NCI-H345 (cell line): Measurements from ENCODE around the gene INAVA.
"Not testable (repeated sequence)": the region's sequence is repeated elsewhere in the genome, so short reads cannot be mapped to it uniquely, and the experiment has no call there.

Experiments
- DNase-seq: peaks from one replicate; lab custom pipeline; 2025; lab: John Stamatoyannopoulos, UW

INAVA gene

DNA sequence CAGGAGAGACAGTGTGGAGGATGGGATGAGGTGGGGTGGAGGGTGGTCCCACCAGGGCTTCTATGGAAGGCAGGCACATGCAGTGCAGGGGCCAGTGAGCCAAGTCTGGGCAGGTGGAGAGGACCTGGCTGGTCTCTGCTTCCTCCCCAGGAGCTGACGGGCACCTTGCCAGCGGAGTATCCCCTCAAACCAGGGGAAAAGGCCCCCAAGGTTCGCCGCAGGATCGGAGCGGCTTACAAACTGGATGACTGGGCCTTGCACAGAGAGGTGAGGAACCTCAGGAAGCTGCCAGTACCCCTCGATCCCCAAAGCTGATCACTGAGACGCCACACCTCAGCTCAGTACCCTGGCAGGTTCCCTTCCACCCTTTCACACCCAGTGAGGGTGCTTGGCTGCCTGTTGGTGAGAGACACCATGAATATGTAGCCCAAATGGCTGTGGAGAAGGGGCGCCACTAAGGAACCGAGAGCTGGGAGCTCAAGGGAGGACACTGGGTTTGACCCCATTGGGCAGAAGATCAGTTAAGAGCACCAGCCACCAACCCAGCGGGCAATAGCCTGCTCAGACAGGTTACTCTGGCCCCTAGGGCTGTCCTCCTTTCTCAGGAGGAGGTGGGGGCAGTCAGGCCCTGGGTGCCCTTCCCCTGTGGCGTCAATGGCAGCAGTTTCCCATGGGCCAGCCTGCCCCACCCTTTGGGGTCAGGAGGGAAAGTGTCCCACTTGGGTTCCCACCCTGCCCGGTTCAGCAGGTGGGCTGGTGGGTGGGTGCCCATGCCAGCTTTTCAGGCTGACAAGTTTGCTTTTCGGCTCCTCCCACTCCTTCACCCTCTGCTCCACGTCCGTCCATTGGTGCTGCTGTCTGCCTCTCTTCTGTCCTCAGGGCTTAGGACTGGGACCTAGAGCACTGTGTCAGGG lies 5.5 kb downstream of the INAVA start:
- DNase-seq: no peak

DNA sequence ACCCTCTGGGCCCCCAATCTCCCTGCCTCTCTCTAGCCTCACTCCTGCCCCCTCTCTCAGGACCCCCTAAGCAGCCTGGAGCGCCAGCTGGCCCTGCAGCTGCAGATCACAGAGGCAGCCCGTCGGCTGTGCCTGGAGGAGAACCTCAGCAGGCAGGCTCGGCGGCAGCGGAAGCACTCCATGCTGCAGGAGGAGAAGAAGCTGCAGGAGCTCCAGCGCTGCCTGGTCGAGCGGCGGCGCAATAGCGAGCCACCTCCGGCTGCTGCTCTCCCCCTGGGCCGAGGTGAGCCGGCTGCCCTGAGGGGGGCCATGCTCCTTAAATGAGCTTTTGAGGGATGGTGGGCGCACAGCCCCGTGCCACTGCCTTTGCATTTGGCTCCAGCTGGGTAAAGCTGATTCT lies 6.2 kb downstream of the INAVA start:
- DNase-seq: no peak

DNA sequence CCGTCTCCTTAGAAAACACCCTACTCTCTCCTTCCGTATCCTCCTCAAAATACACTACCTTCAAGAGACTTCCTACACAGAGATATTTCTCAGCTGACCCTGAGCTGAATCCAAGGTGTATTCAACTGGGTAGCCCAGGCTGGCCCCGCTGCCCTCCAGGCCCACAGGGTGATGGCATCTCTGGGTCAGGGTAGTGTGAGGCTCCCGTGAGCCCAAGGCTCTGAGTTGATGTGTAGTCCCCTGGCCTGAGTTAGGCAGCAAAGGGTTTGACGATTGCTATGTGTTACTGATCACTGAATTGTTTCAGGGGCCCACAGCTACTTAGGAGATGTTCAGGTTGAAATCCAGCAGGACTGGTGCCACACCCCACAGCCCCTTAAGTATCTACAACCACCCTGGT lies 6.7 kb downstream of the INAVA start:
- DNase-seq: no peak

DNA sequence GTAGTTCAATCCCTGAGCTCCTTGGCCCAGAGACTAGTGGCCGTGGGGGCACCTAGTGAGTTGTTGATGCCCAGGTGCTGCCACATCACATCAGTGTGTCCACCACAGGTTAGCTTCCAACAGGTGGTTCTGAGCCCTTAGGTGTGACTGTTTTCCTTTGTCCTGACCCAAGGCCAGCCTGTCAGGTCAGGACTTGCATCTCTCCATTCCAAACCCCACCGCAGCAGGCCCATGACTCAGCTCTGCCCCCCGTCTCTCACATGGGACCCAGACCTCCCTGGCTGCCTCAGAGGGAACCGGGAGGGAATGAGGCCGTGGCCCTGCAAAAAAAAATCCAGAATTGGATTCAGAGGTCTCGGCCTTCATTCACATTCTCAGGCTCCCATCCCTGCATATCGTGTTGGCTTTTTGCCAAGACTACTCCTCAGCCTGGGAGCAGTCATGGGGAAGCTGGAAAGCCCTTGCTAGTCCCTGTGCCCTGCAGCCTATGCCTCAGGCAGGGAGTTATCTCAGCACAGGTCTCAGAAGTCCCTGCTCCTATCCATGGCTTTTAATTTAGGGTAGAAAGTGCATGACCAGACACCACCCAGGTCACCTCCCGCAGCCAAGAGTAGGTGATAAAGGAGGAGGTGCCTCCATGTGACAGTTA lies 7.2 kb downstream of the INAVA start:
- peak; percentile 11 for DNase-seq

DNA sequence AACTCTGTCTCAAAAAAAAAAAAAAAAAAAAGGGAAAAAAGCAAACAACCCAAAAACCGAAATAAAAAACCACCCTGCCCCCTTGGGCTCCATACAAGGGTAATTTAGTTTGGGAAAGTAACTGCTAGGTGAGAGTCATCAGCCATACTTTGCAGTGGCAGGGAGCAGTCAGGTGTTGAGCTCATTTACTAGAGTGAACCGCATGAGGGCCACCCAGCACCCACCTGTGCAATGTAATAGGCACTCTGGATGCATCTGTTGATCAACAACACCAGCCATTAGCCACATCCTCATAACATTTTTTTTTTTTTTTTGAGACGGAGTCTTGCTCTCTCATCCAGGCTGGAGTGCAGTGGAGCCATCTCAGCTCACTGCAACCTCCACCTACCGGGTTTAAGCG lies 9.1 kb downstream of the INAVA start:
- DNase-seq: no peak

DNA sequence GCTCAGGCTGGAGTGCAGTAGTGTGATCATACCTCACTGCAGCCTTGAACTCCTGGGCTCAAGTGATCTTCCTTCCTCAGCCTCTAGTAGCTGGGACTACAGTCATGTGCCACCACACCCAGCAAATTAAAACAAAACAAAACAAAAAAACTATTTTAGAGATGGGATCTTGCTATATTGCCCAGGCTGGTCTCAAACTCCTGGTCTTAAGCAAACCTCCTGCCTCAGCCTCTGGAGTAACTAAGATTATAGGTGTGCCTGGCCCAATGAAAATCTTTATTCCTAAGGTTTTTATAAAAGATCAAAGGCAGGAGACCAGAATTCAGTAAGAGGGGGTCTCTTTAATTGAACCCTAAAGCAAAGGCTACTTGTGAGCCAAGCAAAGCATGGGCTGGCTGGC lies 10.1 kb downstream of the INAVA start:
- DNase-seq: no peak

DNA sequence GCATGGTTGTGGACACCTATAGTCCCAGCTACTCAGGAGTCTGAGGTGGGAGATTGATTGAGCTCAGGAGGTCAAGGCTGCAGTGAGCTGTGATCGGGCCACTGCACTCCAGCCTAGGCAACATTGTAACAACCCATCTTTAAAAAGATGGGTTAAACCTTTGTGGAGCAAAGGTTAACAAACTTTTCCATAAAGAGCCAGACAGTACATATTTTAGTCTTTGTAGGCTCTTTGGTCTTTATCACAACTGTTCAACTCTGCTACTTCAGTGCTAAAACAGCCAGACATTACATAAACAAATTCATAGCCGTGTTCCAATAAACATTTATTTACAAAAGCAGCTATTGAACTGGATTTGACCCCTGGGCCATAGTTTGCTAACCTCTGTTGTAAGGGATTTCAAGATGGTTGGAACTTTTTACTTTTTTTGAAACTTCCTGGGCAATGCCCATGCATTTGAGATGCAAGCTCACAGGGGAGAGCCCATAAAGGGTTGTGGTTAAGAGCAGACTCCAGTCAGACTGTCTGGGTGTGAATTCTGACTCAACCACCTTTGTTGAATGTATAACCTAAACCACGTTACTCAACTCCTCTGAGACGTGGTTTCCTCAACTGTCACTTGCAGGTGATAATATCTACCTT lies 10.8 kb downstream of the INAVA start:
- DNase-seq: no peak

DNA sequence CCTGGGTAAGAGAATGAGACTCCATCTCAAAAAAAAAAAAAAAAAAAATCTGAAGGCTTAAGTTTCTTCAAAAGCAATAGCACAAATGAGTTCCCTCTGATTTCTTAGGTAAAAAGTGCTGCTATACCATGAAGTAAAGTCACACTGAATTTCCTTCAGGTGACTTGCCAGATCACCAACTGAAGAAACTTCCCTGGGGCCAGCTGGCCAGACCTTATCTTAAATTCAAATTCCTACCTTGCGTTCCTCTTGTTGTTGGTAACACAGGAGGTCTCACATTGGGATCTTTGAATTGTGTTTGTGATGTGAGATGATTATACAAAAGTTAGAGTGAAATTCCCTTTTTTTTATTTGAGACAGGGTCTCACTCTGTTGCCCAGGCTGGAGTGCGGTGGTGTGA lies 11.8 kb downstream of the INAVA start:
- no peak for DNase-seq

DNA sequence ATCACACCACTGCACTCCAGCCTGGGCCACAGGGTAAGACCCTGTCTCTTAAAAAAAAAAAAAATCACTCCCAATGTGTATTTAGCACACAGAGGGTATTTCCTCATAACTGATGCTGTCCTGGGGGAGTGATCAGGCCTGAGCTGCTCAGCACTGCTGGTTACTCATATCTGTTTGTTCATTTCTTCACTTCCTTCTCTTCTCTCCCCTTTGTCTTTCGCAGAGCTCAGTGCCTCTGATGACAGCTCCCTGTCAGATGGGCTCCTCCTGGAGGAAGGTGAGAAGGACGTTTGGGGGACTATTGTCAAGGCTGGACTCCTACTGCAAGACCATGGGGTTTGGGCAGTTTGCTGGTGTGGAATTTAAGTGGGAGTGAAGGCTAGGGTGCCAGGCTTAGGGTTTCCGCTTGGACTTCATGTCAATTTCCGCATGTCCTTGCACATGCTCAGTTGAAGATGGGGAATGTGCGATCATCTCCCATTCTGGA lies 13.0 kb downstream of the INAVA start:
- no peak for DNase-seq

DNA sequence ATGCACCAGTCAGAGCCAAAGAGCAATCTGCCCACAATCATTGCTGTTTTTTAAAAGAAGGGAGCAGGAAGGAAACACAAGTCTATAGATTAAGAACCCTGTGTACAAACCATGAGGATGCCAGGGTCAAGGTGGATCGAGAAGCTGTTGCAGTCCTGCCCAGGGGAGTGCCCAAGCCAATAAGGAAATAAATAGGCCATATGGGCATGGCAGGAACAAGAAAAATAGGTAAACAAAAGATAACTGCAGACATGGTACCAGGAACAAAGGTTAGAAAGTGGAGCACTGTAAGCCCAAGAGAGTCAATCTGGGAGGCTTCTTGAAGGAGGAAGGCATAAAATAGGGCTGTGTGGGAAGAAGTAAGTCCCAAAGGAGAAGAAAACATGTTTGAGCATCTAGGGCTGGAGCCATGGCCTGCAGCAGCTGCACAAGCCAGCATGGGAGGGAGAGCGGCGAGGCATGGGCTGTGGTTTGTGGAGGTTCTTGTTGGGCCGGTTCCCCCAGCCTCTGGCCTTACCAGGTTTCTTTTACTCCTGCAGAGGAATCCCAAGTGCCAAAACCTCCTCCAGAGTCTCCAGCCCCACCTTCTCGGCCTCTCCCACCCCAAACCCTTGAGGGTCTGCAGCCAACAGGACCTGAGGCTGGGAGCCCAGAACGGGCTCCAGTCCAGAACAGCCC lies 13.6 kb downstream of the INAVA start:
- no peak for DNase-seq

DNA sequence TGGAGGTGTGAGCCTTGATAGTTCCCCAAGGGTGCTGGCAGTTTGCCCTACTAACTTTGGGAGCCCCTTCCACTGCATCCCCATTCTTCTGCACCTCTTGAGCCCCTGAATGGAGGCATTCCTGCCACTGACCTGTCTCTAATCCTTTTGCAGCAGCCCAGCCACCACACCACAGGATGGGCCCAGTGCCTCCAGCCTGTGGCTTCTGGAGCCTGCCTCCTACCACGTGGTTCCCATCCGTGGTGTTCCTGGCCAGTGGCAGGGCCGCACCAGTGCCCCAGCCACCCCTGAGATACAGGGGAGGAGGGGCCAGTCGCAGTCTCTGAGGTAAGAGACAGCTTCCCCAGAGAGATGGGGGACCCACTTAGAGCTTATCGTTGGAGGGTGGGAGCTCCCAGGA lies 14.4 kb downstream of the INAVA start:
- DNase-seq: no peak

DNA sequence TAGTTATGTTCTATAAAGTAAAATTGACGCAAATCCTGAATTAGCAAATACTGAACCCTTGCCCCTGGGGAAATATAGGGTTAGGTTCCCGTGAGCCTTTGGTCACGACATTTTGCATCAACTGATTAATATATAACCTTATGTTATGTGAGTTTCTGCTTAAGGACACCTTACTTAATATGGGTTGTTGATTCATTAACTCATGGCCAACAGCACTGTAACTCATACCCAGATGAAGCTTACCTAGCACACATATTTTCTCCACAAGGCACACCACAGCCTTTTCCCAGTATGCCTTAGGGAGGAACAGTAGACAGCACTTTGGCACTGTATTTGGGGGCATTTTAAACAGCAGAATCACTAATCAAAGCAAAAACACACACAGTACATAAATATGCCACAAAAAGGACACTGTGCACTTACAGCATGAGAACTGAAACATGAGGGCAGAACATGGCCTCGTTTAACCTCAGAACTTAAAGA lies 15.1 kb downstream of the INAVA start:
- no peak for DNase-seq

DNA sequence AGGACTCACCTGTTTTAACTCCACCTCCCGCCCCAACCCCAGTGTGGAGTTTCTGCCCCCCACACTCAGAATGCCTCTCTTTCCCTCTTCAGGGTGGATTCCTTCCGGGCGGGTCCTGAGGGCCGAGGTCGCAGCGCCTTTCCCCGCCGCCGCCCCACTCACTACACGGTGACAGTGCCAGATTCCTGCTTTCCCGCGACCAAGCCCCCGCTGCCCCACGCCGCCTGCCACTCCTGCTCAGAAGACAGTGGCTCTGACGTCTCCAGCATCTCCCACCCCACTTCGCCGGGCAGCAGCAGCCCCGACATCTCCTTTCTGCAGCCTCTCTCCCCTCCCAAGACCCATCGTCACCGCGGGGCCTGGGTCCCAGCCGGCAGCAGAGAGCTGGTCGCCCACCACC lies 16.7 kb downstream of the INAVA start:
- no peak for DNase-seq

DNA sequence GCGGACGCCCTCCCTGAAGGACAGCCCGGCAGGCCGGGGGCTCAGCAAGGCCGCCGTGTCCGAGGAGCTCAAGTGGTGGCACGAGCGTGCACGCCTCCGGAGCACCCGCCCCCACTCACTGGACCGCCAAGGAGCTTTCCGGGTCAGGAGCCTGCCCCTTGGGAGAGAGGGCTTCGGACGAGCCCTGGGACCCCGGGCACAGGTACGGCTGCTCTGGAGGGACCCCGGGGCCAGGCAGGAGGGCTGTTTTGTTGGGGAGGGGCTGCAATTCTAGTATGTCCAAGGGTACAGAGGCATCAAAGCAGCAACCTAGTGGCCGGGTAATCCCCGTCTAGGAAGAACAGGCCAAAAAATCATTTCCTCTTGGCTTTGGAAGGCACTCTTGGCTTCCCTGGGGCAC lies 17.2 kb downstream of the INAVA start:
- DNase-seq: not testable (repeated sequence)

DNA sequence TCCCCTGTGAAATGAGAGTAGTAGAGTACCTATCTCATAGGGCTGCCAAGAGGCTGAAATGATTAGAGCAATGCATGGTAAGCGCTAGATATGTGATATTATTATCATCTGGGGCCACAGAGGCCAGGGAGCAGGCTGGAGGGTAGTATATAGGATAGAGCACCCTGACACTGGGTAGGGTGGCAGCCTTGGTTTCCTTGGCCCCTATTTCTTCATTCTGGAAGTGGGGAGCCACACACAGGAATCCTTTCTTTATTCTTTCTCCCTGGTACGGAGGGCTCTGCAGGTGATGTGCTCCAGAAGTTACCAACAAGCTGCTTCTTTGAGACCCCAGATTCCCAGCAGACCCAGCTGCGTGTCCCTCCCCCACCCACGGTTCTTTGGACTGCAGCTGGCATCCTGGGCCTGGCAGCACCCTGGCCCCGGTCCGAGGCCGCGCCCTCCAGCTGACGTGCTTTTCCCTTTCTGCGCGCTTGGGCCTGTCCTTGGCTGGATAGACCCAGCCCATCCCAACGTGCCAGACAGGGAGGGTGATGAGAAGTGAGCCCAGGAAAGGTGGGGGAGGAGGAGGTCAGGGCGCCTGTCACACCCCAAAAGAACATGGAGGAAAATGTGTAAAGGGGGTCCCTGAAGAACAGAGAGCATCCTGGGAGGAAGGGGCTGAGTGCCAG lies 18.2 kb downstream of the INAVA start:
- no peak for DNase-seq

DNA sequence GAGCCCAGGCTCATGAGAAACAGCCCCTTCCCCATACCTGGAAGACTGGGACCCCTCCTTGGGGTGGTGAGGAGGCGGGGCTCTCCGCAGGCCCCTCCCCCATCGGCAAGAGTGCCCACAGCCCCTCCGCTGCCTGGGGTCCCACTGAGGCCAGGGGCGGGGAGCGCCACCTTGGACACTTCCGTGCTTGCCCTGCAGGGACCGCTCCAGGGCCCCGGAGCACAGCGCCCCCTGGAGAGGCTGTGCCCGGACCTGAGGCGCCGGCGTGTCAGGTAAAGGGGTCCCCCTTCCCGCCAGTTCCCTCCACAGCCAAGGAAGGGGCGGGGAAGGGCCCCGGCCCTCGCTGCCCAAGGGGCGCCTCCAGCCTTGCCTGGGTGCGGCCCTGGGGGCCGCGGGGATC lies 21.5 kb downstream of the INAVA start:
- no peak for DNase-seq

DNA sequence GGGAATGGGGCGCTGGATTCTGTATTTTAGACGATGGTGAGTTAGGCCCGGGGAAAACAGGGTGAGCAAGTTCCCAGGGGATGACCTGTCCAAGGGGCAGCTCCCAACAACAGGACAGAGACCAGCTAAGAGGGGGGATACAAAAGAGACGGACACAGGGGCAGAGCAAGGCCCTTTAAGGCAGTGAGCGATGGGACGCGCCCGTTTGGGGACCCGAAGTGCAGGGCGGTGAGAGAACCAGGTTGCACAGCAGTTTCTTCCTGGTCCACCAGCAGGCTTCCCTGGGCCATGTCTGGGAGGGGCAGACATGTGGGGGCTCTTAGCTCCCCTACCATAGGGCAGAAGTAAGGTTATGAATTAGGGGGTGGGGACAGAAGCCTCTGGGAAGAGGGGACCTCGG lies 22.0 kb downstream of the INAVA start:
- no peak for DNase-seq

DNA sequence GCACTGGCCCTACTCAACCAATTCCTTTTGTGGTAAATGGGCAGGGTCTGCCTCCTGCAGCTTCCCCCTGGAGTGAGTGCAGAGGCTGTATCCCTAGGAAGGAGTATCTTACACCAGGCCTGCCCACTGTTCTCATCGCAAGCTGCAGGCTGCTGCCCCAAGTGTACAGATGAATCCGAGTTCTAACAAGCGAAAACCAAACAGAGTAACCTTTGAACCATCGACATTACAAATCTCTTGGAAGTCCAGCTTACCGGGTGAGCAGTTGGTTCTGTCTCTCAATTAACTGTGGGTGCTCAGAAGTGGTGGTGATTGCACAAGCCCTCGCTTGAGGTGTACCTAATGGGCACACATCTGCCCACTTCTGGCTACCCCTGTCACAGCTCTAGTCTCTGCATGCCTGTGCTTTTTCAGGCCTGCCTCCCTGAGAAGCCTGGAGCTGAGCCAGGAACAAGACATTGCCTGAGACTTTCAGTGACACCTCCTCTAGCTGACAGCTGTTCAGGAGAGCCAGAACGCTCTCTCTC lies 22.7 kb downstream of the INAVA start:
- peak; percentile 56 for DNase-seq

DNA sequence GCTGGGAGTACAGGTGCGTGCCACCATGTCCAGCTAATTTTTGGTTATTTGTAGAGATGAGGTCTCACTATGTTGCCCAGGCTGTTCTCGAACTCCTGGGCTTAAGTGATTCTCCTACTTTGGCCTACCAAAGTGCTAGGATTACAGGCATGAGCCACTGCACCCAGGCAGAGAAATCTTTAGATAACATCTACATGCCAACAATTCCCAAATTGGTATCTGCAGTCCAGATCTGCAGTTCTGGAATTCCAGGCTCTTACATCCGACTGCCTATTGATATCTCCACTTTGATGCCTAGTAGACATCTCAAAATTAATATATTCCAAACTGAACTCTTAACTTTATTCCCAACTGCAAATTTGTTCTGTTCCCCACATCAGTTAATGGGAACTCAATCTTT lies 23.3 kb downstream of the INAVA start:
- no peak for DNase-seq

DNA sequence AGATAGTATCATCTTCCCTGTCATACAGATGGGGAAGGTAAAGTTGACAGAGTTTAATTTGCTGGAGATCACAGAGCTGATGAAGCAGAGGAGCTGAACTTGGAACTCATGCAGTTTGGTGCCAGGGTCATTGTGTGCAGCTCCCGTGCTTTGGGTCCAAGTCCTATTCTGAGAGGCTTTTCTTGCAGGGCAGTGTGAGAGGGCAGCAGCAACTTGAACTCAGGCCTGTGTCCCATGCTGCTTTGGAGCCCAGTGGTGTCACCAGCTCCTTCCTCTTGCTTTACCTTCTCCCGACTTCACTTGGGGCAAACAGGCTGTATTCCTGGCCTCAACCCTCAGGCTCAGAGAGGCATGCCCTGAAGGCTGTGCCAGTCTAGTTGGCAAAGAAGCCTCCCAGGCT lies 24.7 kb downstream of the INAVA start:
- no peak for DNase-seq

DNA sequence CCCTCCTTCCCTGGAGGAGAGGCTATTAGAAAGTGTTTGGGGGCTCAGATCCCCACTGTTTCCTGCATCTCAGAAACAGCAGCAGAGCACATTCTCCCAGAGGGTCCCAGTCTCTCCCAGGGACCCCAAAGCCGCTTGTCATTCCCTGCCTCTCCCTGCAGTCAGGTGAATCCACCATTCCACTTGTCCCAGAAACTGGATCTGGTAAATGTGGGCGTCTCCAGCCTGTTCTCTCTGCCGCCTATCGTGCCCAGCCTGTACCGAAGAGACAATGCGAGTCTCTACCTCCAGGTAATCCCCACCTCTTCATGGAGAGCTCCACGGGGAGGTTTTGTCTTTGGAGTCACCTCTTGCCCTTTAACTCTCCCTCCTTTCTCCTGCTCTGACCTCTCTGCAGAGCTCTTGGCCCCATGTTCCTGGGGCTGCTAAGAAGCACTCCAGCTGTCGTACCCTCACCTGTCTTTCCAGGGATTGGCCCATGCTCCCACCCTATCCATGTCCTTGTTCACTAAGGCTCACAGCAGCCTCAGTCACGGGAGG lies 26.9 kb downstream of the INAVA start:
- no peak for DNase-seq
